ENCODE results near the gene EPB41. TPM values are rescaled to one million over a fixed set of nuclear protein-coding genes. Genes with fewer than 3 reads are reported as not detected.

EPB41 gene
- total RNA-seq, result 10.4 and 15.6 TPM in 2 replicates

GRCh38 chr1:28914228-28915030, at the start of gene EPB41:
Gene EPB41, plus strand, starts transcription at chr1:28914569. Its CDS starts 72,869 bp downstream, at chr1:28987438.

DNA sequence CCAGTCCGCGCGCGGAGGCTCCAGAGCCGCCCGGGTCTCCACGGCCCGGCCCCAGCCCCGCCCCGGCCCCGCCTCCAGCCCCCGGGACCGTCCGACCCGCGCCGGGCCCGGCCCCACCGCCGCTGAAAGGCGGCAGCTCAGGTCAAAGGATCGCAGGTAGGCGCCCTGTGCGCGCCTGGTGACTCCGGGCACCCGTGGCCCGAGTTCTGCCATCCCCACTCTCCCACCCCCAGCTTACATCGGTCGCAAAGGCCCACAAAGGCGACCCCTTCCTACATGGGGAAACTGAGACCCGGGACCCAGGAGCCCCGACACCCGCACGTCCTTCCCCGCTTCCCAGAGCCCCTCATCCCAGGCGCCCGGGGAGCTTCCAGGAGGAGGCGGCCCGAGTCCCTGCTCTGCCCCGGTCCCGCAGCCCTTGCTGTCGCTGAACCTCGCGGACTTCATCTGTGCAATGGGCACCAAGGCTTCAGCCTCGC, 209.6 kb downstream of the EPB41 start, which contains the start of gene TMEM200B:
TSS of gene TMEM200B (minus strand) at position 17 of the 479 bp plus-strand sequence. CDS start 2,075 bp downstream, outside the sequence.

Other genes starting within 250 kb of the EPB41 start
- 5.3 and 6.5 TPM in 2 replicates for gene GMEB1, start 245.8 kb upstream of the EPB41 start, total RNA-seq
- gene YTHDF2, start 177.6 kb upstream of the EPB41 start, total RNA-seq, result 61.4 and 72.0 TPM in 2 replicates
- under 0.01 TPM in 2 replicates for gene OPRD1, start 102.4 kb upstream of the EPB41 start, total RNA-seq
- 6.7 and 8.8 TPM in 2 replicates for gene TMEM200B, start 209.3 kb downstream of the EPB41 start, total RNA-seq

All from mesangial cell (primary cell).